ENCODE measurements around the gene TENT4A. TPM values are rescaled to one million over a fixed set of nuclear protein-coding genes. Genes with fewer than 3 reads are reported as not detected.
A peak's percentile ranks its signal among the peaks of the same experiment; 100 is the strongest.
"Not testable (repeated sequence)": the region's sequence is repeated elsewhere in the genome, so short reads cannot be mapped to it uniquely, and the experiment has no call there.

TENT4A gene
- 25.5 TPM for polyA plus RNA-seq (2013, experiment 1 of 2; ENCODE audit: insufficient read length)
- polyA plus RNA-seq (2013, experiment 2 of 2; ENCODE audit: insufficient read length), result 14.9 TPM

- peak; percentile 21 for DNase-seq
These were observed at the start of gene TENT4A for GRCh38 chr5:6713274-6714225. TSS of gene TENT4A (plus strand) at chr5:6713432. CDS start at chr5:6713984, 552 bp downstream.

DNA sequence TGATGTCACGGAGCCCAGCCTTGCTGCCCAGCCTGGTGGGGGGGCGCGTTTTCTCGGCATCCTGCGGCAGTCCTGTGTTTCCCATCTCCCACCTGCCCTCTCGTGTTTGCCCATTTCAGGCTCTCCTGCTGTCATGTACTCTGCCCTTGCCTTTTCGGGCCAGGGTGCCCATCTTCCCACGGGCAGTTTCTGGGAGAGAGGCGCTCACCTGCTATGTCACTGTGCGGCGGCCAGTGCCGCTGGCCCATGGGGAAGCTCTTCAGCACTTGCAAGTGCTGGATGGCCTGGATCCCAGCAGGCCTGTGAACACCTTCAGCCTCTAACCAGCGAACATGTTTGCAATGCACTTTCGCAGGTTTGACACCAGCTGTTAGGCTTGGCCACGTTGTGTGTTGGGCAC, 46.5 kb upstream of the TENT4A start:
- DNase-seq, result no peak

DNA sequence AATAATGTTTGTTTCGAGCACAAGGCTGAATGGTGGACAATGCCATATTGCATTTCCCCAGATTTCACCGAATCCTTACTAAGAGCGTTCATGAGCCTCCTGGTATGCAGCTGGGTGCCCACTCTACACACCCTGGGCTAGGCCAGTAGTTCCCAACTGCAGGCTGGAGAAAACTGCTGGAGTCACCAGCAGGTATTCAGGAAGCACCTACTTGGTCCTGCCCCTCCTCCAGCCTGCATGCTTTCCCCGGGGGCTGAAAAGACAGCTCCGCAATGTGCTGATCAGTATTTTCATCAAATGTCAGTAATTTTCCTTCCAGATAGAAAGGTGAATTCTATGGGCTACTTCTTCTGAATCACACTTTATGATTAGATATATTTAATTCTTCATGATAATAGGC, 45.6 kb upstream of the TENT4A start:
- DNase-seq, result no peak

DNA sequence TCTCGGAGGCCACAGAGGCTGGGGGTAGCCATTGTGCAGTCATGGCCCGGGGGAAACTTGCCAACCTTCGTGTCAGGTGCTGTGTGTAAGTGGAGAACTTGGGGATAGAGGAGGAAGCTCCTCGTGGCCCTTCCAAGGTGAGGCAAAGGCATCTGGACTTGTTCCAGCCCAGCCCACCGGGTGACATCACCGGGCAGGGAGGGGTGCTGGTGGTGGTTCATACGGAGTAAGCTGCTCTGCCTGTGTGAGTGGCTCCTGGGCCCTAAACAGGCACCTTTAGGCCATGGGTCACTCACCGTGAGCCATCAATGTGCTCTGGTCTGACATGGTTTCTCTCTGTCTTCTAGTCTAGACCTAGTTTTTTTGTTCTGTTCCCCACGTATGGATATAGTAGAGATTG, 44.5 kb upstream of the TENT4A start:
- DNase-seq, result not testable (repeated sequence)

DNA sequence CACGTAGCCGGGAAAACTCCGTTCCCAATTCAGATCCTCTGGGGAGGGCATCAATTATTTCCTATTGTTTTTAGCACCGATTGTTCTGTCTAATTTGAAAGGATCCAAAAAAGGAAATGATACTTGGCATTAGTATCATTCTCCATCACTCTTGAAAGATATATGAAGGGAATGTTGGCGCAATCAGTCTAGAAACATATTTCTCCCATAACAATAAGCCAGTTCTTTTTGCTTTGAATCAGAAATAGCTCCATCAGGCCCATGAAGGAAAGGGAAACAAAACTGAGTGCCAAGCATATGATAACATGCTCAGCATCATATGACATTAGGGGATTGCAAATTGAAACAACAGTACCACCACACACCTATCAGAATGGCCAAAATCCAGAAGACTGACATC, 40.2 kb upstream of the TENT4A start:
- no peak for DNase-seq

DNA sequence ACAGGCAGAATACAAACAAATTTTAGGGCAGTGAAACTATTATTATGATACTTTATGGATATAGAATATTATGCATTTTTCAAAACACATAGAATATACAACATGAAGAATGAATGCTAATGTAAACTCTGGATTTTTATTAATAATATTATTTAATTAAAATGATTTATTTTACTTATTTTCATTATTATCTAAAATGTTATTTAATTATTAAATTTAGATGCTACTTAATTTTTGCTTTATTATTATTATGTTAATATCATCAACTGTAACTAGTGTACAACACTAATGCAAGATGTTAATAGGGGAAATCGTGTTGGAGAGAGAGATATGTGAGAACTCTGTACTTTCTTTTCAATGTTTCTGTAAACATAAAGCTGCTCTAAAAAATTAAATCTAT, 39.3 kb upstream of the TENT4A start:
- no peak for DNase-seq

GRCh38 chr5:6674421-6674820, 38.8 kb upstream of the TENT4A start:
- DNase-seq, result no peak

DNA sequence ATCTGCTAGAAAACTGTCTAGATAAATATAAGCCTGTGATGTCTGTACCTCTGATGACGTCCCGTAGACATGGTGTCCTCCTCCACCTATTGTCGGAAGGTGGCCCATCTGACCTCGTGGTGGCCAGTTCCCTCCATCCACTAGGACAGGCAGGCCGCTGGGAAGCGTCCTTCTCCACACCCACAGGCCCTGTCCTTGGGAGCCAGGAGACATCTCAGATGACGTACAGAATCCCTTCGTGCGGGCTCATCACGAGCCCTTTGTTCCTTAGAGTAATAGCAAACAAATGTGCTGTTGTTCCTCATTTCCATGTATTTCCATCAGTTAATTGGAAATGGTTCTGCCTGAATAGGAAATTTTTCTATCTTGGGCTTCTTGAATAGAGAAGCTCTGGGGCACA, 38.3 kb upstream of the TENT4A start:
- DNase-seq, result no peak

DNA sequence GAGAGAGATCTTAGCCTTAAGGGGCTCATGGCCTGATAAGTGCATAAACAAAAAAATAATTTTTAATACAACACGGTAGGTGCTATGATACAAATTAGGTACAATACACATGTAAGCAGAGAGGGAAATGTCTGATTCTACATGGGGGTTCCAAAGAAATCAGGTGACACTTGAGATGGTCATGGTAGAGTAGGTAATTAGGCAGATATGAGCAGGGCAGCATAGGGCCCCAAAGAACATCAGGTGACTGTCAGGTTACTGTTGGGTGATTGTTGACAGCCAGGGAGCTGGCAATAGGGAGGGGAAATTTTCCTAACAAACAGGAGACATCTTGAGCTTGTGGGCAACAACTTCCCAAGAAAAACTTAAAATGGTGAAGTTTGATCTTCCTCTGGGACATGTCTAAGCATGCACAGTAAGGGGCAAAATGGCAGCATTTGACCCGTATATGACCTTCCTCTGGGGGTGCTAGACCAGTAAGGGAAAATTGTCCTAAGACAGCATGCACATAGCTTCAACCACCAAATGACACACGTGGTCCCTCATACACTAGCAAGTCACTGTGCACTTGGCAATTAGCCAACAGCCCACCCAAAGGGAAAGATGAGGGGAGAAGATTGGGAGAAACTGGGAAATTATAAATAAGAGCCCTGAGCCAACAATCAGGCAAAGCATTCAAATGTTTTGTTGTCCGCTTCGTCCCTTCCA, 37.3 kb upstream of the TENT4A start:
- peak; percentile 4 for DNase-seq

- peak; percentile 18 for DNase-seq
These were observed 36.5 kb upstream of the TENT4A start for GRCh38 chr5:6676702-6677101.

GRCh38 chr5:6678385-6678784, 34.8 kb upstream of the TENT4A start:
- DNase-seq, result no peak

DNA sequence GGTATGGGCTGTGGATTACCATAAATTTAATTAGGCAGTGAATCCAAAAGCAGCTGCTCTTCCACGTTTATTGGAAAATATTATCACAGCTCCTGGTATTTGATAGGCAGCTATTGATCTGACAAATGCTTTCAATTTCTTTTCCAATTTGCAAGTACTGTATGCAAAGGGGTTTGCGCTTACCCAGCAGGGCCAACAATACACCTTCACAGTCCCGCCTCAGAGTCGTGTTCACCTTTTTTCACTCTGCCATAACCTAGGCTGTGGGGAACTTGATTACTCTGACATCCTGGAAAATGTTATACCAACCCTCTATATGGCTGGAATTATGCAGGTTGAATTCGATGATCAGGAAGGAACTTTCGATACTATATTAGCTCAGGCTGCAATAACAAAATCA, 32.3 kb upstream of the TENT4A start:
- DNase-seq, result no peak

- DNase-seq, result no peak
These were observed 31.6 kb upstream of the TENT4A start for GRCh38 chr5:6681682-6682081.

DNA sequence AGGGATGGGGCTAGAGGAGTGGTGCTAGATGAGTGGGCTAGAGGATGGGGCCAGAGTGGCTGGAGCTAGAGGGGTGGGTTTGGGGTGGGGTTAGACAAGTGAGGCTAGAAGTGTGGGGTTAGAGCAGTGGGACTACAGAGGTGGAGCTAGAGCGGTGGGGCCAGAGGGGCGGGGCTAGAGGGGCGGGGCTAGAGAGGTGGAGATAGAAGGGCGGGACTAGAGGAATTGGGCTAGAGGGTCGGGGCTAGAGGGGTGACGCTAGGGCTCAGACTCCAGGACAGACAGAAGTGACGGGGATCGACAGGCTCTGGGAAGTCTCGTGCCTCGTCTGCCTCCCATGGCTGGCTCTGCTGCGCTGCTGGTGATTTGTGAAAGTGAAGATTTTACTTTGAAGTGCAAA, 31.0 kb upstream of the TENT4A start:
- DNase-seq, result no peak

DNA sequence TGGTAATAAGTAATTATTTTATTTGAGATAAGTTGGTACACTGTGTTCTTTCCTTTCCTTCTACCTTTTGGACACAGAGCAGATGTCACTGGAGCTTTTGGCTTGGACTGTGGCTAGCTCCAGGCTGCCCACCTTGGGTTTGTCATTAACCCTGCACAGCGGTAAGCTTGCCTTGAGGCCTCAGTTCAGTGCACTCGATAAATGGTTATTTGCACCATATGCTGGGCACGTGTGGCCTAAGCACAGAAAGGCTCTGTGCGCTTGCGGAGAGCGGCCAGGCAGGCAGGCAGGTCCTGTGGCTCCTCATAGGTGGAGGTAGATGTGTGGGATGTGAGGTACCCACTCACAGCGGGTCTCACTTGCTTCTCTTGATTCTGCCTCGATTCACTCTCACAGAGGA, 30.0 kb upstream of the TENT4A start:
- DNase-seq, result no peak

DNA sequence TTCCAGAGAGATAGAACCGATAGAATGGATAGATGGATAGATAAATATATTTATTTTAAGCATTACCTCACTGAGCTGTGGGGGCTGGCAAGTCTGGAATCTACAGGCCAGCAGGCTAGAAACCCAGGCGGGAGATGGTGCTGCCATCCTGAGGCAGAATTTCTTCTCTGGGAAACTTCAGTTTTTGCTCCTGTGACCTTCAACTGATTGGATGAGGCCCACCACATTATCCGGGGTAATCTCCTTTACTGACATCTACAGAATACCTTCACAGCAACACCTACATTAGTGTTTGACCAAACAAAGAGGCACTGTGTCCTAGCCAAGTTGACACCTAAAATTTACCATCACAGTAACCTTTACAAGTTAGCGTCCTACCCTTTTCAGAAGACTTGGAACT, 29.2 kb upstream of the TENT4A start:
- DNase-seq, result no peak

DNA sequence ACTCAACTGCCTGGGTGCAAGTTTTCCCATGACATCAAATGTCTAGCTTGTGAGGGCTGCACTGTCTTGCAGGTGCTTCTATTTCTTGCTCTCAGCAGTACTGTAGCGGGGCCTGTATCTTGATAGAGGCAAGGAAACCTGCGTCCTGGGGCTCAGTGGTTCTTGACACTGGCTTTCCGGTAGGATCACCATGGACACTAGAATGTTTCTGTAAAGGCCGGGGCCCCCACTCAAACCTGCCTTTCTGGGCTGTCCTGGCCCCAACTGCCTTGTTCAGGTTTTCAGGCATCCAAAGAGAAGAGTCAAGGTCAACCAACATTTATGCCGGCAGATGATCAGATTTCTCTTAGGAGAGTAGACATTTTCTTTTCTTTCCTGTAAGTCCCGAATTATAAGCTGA, 26.7 kb upstream of the TENT4A start:
- no peak for DNase-seq

GRCh38 chr5:6686915-6687409, 26.3 kb upstream of the TENT4A start:
- peak; percentile 56 for DNase-seq

DNA sequence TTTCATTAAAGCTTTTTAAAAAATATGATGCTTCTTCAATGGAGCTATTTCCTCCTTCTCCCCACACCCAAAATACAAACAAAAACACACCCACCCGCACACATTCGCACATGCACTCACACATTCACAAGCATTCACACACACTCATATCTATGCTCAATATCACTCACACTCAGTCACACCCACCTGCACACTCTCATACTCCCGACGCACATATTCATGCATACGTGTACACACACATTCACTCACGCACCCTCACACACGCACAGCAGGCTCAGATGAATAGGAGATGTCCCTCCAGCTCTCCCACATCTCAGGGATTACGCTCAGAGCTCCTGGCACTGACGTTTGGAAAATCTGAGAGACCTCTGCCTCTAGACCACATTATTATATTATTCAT, 25.7 kb upstream of the TENT4A start:
- no peak for DNase-seq

DNA sequence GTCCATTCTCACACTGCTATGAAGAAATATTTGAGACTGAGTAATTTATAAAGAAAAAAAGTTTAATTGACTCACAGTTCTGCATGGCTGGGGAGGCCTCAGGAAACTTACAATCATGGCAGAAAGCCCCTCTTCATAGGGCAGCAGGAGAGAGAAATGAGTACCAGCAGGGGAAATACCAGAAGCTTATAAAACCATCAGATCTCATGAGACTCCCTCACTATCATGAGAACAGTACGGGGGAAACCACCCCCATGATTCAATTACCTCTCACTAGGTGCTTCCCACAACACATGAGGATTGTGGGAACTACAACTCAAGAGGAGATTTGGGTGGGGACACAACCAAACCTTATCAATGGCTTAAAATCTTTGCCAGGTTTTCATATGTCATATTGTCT, 20.3 kb upstream of the TENT4A start:
- no peak for DNase-seq

DNA sequence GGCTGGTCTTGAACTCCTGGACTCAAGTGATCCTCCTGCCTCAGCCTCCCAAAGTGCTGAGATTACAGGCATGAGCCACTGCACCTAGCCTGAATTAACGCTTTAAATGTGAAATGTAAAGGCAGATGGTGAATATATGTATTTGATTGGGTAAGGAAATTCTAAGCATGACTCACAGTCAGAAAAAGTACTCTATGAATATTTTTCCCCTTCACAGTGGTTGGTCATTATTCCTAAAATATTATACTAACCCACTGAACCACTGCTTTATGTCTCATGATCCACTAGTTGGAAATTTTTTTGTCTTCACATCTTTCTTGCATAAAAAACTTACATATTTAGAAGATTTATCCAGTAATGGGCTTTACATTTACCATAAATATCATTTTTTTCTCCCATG, 14.5 kb upstream of the TENT4A start:
- no peak for DNase-seq

- DNase-seq, result no peak
These were observed 13.9 kb upstream of the TENT4A start for GRCh38 chr5:6699357-6699756.

GRCh38 chr5:6700074-6700684, 13.1 kb upstream of the TENT4A start:
- DNase-seq, result no peak
